Vagina (tissue), 2 donors: Measurements from ENCODE around the gene PGAP2. TPM values are rescaled to one million over a fixed set of nuclear protein-coding genes. Genes with fewer than 3 reads are reported as not detected.

Experiments
- DNase-seq, 2 donors: peaks; one replicate each; pipeline ENCODE4 v3.0.0-alpha.2; 2017; ENCODE audit errors: extremely low spot score in 2 of 2
- H3K27ac ChIP-seq: fragments of 200-600 bp; sonication (generic); one replicate; pipeline ENCODE4 v1.5.1; 2019
- H3K27me3 ChIP-seq: fragments of 200-600 bp; sonication (generic); one replicate; pipeline ENCODE4 v1.5.1; 2019
- H3K36me3 ChIP-seq, 2 donors: fragments of 200-600 bp; sonication (generic); one replicate each; pipeline ENCODE4 v1.5.1; 2017 to 2019
- H3K4me1 ChIP-seq: fragments of 200-600 bp; sonication (generic); one replicate; pipeline ENCODE4 v1.5.1; 2019
- H3K4me3 ChIP-seq, 2 donors: fragments of 200-600 bp; sonication (generic); 1 replicate in 1 of 2; 2 replicates in 1 of 2; pipeline ENCODE4 v1.5.1; 2016 to 2019
- H3K9me3 ChIP-seq: fragments of 200-600 bp; sonication (generic); one replicate; pipeline ENCODE4 v1.5.1; 2019
- CTCF ChIP-seq, 3 experiments: fragments of 450-650 bp in 2 of 3; fragments of 200-600 bp in 1 of 3; sonication (generic) in 1 of 3; IDR thresholded peaks; one replicate each; pipeline ENCODE4 v1.5.1; 2017 to 2019; ENCODE audit warnings: antibody characterized with exemption in 3 of 3, mild to moderate bottlenecking in 2 of 3, moderate library complexity in 2 of 3
- POLR2A ChIP-seq, 2 donors: fragments of 450-650 bp; IDR thresholded peaks; one replicate each; pipeline ENCODE4 v1.6.1; 2017; ENCODE audit warnings: antibody characterized with exemption in 2 of 2, mild to moderate bottlenecking in 2 of 2, moderate library complexity in 2 of 2
- POLR2AphosphoS5 ChIP-seq, 2 donors: sonication (generic); formaldehyde crosslinking; IDR thresholded peaks; one replicate each; pipeline ENCODE4 v1.9.0; 2017; ENCODE audit warnings: antibody characterized with exemption in 2 of 2, mild to moderate bottlenecking in 2 of 2, low read depth in 1 of 2; ENCODE audit not compliant: insufficient read depth in 1 of 2
- intact Hi-C: fragments of 100-400 bp; cut with DNase I; formaldehyde crosslinking; loops from one replicate; pipeline ENCODE4 v1.15.1; 2023
- total RNA-seq: library from RNA; depleted of rRNA; stranded (reverse); fragments of >200 nt; gene quantifications from one replicate; pipeline ENCODE4 v1.2.3, GENCODE V29; 2016

The PGAP2 gene
- total RNA-seq, 1 donor from 2014 or later = 19.6 TPM

- H3K27me3 ChIP-seq = no peaks in the 10 kb centered on the region
- intact Hi-C loops = no loop called here
- H3K4me1 ChIP-seq = no peaks in the 10 kb centered on the region
- no peaks in the 10 kb centered on the region for H3K9me3 ChIP-seq
- no peak overlapping the region for H3K4me3 ChIP-seq
- no peak for DNase-seq
- peaks cover 0 to 74% of the 10 kb centered on the region in 2 donors for H3K36me3 ChIP-seq
- TF ChIP-seq POLR2AphosphoS5 (IDR thresholded peaks at IDR 0.05; ENCODE audit: insufficient read depth in 1 of 2, low read depth in 1 of 2) (no peak), CTCF (IDR thresholded peaks at IDR 0.05) (no peak), POLR2A (IDR thresholded peaks at IDR 0.05) (no peak)
- H3K27ac ChIP-seq = no peak overlapping the region
Observed at GRCh38 chr11:3775736-3776406, 32.5 kb upstream of the PGAP2 start.

DNA sequence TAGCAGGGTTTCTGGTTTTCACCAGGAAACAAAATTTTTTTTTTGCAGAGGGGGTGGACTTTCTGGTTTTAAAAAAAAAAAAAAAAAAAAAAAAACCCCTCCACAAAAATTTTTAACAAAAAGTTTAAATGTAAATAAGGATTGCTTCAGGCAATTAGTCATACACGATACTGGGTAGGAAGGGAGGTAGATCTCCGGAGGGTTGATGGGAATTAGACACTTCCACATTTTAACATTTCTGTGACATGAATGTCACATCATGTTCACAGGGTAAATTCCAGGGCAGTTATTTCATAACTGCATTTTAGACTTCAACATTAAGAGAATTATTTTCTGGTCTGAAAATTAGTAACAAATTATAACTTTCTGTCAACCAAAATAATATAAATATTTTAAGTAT is 26.9 kb upstream of the PGAP2 start:
- H3K27me3 ChIP-seq = no peaks in the 10 kb centered on the region
- H3K27ac ChIP-seq = no peak overlapping the region
- peaks cover 0 to 28% of the 10 kb centered on the region in 2 donors for H3K36me3 ChIP-seq
- no peaks in the 10 kb centered on the region for H3K9me3 ChIP-seq
- TF ChIP-seq POLR2A (IDR thresholded peaks at IDR 0.05) (no peak), CTCF (IDR thresholded peaks at IDR 0.05) (no peak), POLR2AphosphoS5 (IDR thresholded peaks at IDR 0.05; ENCODE audit: insufficient read depth in 1 of 2, low read depth in 1 of 2) (no peak)
- intact Hi-C loops = no loop called here
- peaks cover 8% of the 10 kb centered on the region for H3K4me1 ChIP-seq
- H3K4me3 ChIP-seq = no peak overlapping the region
- no peak for DNase-seq

GRCh38 chr11:3782963-3783362 is 25.4 kb upstream of the PGAP2 start:
- H3K36me3 ChIP-seq = peaks cover 0 to 15% of the 10 kb centered on the region in 2 donors
- H3K4me3 ChIP-seq = no peak overlapping the region
- TF ChIP-seq CTCF (IDR thresholded peaks at IDR 0.05) (no peak), POLR2AphosphoS5 (IDR thresholded peaks at IDR 0.05; ENCODE audit: insufficient read depth in 1 of 2, low read depth in 1 of 2) (no peak), POLR2A (IDR thresholded peaks at IDR 0.05) (no peak)
- no peaks in the 10 kb centered on the region for H3K27me3 ChIP-seq
- H3K27ac ChIP-seq = no peak overlapping the region
- intact Hi-C loops = no loop called here
- H3K9me3 ChIP-seq = no peaks in the 10 kb centered on the region
- no peak for DNase-seq
- peaks cover 21% of the 10 kb centered on the region for H3K4me1 ChIP-seq

DNA sequence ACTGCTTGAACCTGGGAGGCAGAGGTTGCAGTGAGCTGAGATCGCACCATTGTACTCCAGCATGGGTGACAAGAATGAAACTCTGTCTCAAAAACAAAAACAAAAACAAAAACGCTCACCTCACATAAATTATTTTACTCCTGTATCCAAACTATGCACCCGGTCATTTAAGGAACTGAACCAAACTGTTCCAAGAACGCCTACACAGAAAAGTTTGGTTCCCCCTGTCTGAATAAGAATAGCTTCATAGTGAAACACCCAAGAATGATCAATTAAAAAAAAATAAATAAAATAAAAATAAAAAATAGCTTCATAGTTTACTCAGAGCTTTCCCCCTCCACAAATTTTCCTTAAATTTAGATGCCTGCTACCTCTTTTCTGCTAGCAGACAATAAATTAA is 24.7 kb upstream of the PGAP2 start:
- no peak overlapping the region for H3K4me3 ChIP-seq
- no peak for DNase-seq
- H3K4me1 ChIP-seq = peaks cover 21% of the 10 kb centered on the region

More for the DNA sequence above, 24.7 kb upstream of the PGAP2 start:
- Histone ChIP-seq H3K36me3 (peaks cover 0 to 9% of the 10 kb centered on the region in 2 donors), H3K27me3 (no peaks in the 10 kb centered on the region), H3K27ac (no peak overlapping the region), H3K9me3 (no peaks in the 10 kb centered on the region)
- no peak for TF ChIP-seq POLR2AphosphoS5 (IDR thresholded peaks at IDR 0.05; ENCODE audit: insufficient read depth in 1 of 2, low read depth in 1 of 2)
- no peak for TF ChIP-seq POLR2A (IDR thresholded peaks at IDR 0.05)
- no peak for TF ChIP-seq CTCF (IDR thresholded peaks at IDR 0.05)
- intact Hi-C loops = no loop called here
